Measurements from ENCODE around the gene KBTBD6.
"Not testable (repeated sequence)": the region's sequence is repeated elsewhere in the genome, so short reads cannot be mapped to it uniquely, and the experiment has no call there.

KBTBD6 gene

GRCh38 chr13:41137241-41137640, 4.6 kb upstream of the KBTBD6 start:
- in situ Hi-C loops (cut with HindIII; ENCODE audit: low sequenced_read_pairs), result loop anchor here (5.0 kb wide), 1 partner anchor 50 kb away; no protein-coding TSS in a partner anchor

- in situ Hi-C loops (cut with HindIII; ENCODE audit: low sequenced_read_pairs), result loop anchor here (5.0 kb wide), 1 partner anchor 51 kb away; no protein-coding TSS in a partner anchor
Measured at GRCh38 chr13:41136396-41137031, 3.9 kb upstream of the KBTBD6 start.

GRCh38 chr13:41133951-41134350, 1.3 kb upstream of the KBTBD6 start:
- in situ Hi-C loops (cut with HindIII; ENCODE audit: low sequenced_read_pairs), result no loop called here

GRCh38 chr13:41131660-41132511, 716 bp downstream of the KBTBD6 start:
- in situ Hi-C loops (cut with HindIII; ENCODE audit: low sequenced_read_pairs), result not testable (repeated sequence)

- in situ Hi-C loops (cut with HindIII; ENCODE audit: low sequenced_read_pairs), result not testable (repeated sequence)
Measured at GRCh38 chr13:41131189-41131588, 1.4 kb downstream of the KBTBD6 start.

GRCh38 chr13:41130356-41130755, 2.2 kb downstream of the KBTBD6 start:
- in situ Hi-C loops (cut with HindIII; ENCODE audit: low sequenced_read_pairs), result no loop called here

GRCh38 chr13:41127701-41128100, 4.9 kb downstream of the KBTBD6 start:
- in situ Hi-C loops (cut with HindIII; ENCODE audit: low sequenced_read_pairs), result no loop called here

GRCh38 chr13:41122838-41123237, 9.8 kb downstream of the KBTBD6 start:
- in situ Hi-C loops (cut with HindIII; ENCODE audit: low sequenced_read_pairs), result no loop called here

- in situ Hi-C loops (cut with HindIII; ENCODE audit: low sequenced_read_pairs), result no loop called here
Measured at GRCh38 chr13:41117869-41118268, 14.7 kb downstream of the KBTBD6 start.

GRCh38 chr13:41111454-41111853, 21.1 kb downstream of the KBTBD6 start:
- in situ Hi-C loops (cut with HindIII; ENCODE audit: low sequenced_read_pairs), result no loop called here

GRCh38 chr13:41107584-41108014, 25.0 kb downstream of the KBTBD6 start:
- in situ Hi-C loops (cut with HindIII; ENCODE audit: low sequenced_read_pairs), result no loop called here

- in situ Hi-C loops (cut with HindIII; ENCODE audit: low sequenced_read_pairs), result no loop called here
Measured at GRCh38 chr13:41107104-41107571, 25.5 kb downstream of the KBTBD6 start.

- in situ Hi-C loops (cut with HindIII; ENCODE audit: low sequenced_read_pairs), result no loop called here
Measured at GRCh38 chr13:41099986-41100385, 32.6 kb downstream of the KBTBD6 start.

GRCh38 chr13:41098761-41099160, 33.8 kb downstream of the KBTBD6 start:
- in situ Hi-C loops (cut with HindIII; ENCODE audit: low sequenced_read_pairs), result no loop called here

- in situ Hi-C loops (cut with HindIII; ENCODE audit: low sequenced_read_pairs), result not testable (repeated sequence)
Measured at GRCh38 chr13:41095681-41096080, 36.9 kb downstream of the KBTBD6 start.

- in situ Hi-C loops (cut with HindIII; ENCODE audit: low sequenced_read_pairs), result loop anchor here (5.0 kb wide), 2 partner anchors 71 to 111 kb away; no protein-coding TSS in a partner anchor
Measured at GRCh38 chr13:41085961-41086585, 46.5 kb downstream of the KBTBD6 start.

- in situ Hi-C loops (cut with HindIII; ENCODE audit: low sequenced_read_pairs), result no loop called here
Measured at GRCh38 chr13:41079725-41080124, 52.9 kb downstream of the KBTBD6 start.

Measured in endothelial cell of hepatic sinusoid (primary cell).